A204.1 (cell line): ENCODE results near the gene PTGR3.

Experiments used
- FAIRE-seq: peaks from 2 replicates; lab custom pipeline; 2012; peaks lifted over from hg19 to GRCh38; lab: Jason Lieb, UNC

Gene PTGR3

DNA sequence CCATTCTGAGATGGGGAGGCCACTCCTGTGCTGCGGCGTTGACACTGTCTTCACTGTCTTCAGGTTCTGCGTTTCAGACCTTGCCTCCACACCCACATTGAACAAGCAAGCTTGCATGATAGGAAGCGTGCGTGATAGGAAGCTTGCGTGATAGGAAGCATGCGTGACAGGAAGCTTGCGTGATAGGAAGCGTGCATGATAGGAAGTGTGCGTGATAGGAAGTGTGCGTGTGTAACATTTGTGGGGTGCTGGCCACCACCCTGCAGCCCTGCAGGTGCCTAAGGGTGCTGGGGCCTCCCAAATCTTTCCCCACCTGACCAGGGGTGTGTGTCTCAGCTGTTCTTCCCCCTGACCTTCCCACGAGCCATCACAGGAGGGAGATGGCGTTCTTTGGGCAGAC lies 27.0 kb upstream of the PTGR3 start:
- no peak for FAIRE-seq

DNA sequence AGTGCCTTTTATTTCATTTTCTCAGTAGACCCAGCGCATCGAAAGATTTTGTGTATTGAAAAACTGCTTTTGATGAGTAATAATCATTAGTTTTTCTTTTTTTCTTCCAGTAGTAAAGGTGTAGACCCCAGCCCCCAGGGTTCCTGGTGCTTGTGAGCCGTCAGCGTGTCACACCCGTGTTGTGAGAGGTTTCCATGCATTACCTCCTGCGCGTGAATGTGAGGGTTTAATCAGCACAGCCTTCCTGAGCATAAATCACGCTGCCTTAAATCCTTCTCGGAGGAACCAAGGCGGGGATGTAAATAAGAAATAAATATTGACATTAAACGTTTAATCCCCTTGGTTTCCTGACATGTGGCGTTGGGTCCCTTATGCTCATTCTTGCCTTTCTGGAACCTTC lies 26.0 kb upstream of the PTGR3 start:
- no peak for FAIRE-seq

DNA sequence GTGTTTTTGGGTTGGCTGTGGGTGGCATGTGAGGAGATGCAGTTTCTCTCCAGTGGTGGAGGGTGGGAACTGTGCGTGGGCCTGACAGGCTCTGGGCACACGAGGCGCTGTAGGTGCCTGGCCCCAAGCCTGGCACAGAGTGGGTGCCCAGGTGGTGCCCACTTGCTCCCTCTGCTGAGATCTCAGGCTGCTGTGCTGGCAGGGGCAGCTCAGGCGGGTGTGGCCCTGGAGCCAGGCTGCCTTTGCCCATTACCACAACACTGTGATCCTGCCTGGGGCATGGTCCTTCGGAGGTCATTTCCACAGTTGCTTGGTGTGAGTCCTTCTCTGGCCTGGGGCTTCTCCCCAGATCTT lies 22.1 kb upstream of the PTGR3 start:
- no peak for FAIRE-seq

DNA sequence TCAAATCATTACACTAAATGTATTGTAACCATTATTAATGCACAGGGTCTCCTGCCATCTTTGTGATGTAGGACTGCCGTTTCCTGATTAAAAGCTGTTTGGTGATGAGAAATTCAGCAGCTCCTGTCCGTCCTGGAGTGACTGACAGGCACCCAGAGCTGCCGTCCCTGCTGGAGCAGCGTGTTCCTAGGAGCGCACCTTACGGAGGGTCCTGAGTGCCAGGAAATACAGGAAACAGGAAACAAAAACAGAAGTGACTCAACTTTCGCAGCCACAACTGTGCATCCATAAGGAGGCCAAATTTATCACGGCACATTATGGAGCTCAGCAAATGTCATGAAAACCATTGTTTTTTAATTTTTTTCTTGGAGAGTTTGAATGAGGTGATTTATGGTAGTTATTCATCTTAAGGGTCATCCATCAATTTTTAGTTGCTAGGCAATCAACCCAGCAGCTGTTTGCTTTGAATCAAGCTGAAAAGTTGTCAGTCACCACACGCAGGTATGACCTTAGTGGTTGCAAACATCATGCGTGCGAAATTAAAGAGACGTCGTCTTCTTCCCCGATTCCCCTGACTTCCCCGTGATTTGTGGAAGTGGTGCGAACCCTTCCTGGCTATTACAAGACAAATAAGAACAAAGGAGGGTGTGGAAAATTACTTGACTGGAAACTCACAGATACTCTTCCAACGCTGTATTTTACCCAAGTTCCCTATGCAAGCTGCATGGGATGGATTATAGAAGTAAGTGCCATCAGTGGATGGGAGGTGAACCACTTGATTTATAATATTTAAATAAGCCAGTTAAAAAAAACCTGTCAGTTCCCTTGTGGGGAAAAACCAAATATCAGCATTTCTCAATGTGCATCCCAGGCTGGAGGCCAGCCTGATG lies 21.5 kb upstream of the PTGR3 start:
- no peak for FAIRE-seq

DNA sequence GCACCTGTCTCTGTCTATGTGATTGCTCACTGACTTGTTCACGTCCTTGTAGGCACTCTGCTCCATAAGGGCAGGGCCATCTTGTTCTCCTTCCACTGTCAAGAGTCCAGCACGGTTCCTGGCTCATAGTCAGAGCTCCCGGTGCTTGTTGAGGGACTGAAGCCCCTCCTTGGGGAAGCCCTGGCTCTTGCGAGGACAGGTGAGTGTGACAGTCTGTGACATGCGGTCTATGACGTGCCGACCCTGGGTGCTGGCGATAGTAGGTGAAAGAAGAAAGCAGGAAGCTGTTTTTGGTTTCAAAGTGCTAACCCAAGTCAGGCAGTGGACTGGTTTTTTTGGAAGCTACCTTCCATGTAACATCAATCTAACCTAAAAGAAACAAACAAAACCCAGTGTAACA lies 20.5 kb upstream of the PTGR3 start:
- no peak for FAIRE-seq

DNA sequence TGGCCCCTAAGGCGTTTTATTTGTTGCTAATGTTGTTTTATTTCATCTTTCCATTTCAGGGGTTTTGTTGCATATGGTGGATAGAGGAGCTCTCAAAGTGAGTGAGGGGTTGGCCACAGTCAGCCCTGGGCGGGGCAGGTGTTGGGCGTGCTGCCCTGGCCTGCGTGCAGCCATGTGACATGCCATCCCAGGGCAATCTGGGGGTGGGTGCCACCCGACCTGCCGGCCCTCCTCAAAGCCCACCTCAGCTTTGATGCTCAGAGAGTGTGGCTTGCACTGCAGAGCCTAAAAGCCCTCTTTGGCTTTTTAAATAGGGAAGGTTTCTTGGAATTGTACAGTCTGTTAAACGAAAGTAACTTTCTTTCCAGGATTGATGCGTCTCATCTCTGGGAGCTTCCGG lies 20.0 kb upstream of the PTGR3 start:
- no peak for FAIRE-seq

DNA sequence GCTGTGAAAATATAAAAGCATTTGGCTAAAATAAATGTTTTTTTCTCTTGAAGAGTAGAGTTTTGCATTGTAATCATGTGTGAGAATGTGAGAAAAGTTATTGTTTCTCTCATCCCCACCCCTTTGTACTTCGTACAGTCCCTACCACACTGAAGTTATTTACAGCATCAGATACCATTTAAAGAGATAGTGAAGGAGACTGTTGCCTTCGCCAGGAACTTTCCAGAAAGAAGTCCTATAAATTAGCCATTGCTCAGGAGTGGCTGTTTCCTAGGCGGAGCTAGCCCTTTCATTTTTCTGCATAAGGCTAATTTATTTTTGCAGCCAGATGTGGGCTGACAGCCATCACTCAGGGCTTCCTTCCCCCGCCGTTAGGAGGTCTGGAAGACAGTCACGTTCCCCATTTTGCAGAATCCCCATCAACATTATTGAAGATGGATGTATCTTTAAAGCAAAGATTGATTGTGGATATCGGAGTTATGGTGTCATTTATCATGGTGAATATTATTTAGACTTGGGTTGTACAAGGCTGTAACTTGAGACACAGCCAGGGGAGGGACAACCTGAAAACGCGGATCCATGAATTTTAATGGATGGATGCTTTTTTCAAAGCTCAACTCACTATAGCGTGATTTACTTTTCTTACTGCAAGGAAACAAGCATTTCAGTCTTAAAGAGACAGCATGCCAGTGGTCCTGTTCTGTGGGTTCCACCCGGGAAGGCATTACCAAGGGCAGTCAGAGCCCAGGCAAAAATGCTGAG lies 18.8 kb upstream of the PTGR3 start:
- no peak for FAIRE-seq

DNA sequence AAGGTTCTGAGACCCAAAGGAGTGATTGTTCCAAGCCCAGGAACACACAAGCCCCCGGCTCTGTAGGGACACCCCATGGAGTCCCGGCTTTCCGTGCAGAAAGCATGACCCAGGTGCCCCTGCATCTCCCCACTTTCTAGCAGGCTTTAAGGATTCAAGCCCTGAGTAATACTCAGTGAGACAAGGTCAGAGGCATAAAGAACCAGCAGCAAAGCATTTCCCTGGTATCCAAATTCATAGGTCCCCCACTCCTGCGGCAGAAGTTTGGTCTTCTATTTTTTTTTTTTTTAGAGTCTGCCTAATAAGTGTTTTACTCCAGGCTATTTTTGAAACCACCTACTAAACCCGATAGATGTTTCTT lies 18.0 kb upstream of the PTGR3 start:
- FAIRE-seq: no peak

DNA sequence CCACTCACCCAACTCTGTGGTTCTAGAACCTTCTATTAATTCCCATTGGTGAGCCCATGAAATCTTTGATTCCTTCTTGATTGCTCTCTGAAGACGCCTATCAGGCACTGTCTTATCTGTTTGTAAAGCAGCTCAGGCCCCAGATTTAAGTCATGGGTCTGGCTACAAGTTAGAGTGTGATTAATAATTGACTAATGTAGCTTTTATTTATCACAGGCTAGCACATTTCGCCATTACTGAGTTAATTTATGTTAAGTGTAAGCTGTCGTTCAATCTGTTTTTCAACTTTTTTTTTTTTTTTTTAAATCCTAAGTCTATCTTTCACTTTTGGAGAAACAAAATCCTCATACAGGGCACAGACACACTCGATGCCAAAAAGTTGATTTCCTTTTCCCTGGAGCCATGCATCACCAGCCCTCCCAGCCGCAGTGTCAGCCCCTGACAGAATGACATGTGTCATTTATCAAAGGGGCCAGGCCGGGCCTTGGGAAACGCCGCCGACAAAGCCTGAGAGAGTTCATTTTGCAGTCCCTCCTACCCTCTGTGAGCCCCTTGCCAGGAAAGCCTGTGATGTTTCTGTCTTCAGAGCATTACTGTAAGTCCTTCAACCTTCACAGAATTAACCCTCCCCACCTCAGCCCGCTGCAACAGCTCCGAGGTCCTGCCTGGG lies 17.5 kb upstream of the PTGR3 start:
- no peak for FAIRE-seq

DNA sequence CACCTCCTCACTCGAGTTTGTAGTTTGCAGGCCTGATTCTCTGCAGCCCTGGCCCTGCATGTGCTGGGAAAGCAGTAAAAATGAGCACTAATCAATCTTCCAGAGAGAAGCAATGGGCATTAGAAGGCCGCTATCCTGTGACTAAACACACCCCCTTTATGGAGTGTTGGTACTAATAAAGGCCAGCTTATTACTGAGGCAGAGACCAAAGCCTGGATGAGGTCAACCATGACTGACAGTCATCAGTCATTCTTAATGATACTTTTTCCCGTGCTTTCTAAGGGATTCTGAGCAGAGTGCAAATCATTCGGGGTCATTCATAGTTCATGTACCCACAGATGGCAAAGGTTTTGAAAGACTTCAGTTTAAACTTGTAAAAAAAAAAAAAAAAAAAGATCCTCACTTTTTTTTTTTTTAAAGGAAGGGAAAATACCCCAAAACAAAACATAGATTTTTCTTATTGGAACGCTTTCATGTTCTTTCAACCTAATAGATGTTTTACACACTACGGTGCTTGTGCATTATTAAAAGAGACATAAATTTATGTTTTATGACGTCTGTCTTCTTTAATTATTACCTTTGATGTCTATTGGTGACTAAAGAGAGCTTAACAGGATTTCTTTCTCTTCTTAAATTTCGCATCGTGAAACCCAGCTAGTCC lies 14.9 kb upstream of the PTGR3 start:
- no peak for FAIRE-seq

DNA sequence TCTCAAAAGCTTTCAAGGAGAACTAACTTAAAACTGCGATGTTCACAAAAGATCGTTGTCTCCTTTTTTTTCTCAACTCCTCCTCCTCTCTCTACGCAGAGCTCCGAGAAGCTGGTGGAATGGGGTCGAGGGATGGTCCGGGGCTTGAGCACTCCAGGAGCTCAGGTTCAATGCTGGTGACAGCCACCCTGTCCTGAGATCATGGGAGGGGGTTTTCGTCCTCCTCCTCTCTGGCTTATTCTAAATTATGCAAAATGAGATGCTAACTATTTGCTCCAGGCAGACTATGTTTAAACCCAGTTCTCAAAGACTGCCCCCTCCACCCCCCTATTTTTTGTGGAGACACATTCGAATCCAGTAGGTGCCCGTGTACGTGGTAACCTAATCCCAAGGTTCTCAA lies 13.5 kb upstream of the PTGR3 start:
- FAIRE-seq: no peak

DNA sequence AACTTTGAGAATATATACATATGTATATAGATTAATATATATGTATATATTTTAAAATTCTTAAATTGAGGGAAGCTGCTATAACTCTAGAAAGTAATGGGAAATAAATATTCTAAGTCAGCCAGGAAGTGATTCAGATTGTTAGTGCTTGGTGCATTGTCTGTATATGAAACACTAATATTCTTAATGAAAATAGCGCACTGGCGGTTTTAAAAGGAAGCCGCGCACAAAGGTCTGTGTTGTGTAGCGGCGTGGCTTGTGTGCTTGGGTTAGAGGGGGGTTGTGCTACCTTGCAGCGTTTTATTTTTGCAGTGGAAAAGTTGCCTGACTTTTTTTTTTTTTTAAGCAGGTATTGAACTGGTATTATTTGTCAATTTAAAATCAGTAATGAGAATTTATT lies 13.0 kb upstream of the PTGR3 start:
- no peak for FAIRE-seq

DNA sequence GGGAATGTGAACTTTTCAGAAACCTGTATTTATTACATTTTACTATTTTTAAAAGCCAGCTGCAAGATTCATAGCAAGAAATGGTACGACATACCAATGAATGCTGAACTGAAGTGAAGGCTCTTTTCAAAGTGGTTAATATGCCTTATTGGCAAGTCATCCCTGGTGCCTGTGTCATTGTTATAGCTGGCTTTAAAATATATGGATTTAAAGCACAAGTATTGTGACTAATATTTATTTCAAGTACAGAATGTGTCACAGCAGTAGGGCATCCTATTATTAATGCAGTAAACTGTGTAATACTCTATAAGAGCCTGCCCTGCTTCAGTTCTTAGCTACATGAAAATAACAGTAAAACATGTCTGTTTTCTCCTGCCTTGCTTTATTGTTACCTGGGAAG lies 12.5 kb upstream of the PTGR3 start:
- FAIRE-seq: no peak

DNA sequence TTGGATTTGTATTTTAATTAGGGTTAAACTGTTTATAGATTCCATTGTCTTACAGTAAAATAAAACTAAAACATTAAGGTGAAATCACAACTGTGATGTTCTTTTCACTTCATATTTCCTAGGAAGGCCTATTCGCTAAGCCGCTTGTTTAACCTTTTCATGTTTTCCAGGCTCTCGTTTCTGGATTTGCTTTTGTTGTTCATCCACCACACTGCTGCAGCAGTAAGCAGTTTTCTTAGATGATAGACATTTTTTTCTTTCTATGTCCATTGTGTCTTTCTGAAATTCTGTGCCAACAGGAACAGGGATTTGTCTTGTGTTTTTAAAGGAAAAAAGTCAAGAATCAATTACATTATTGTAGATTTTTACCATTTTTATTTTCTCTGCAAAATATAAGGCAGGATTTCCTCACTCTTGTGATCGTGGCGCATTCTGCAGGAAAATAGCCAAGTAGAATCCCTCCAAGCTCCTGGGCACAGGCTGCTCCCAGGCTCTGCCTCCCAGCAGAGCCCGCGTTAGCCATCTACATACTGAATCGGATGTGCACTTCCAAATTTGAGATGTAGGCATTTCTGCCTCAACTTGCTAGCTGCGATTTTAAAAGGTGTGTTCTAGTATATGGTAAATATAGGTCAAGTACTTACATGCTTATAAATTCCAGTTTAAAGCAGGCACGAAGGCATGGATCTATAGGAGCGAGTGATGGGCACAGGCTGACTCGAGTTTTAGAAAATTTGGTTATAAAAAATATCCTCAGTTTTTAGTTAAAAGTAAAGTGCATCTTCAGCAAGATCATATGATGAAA lies 11.8 kb upstream of the PTGR3 start:
- FAIRE-seq: no peak

DNA sequence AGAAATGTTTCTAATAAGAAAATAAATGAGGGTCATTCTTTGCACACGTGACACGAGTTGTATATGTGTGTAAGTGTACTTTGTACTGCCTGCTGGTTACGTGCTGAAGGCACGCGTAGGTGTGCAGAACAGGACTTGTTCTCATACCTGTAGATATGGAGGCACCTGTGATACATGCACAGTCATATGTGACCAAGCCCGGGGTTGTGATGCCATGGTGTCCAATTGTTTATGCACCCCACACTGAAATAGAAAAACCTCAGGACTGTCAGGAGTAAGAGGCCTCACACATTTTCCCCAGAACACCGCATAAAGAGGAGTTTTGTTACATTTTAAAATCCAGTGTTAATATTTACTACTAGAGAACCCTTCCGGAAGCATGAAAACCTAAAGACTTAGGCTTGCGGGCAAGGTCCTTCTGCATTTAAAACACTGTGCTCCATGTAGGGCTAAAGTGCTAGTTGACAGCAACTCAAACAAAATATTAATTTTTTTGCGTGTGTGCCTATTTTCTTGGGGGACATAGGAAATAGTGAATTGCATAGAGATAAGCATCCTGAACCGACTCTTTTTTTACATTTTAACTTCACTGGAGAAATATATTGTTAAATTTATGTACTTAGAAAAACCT lies 10.9 kb upstream of the PTGR3 start:
- FAIRE-seq: no peak

DNA sequence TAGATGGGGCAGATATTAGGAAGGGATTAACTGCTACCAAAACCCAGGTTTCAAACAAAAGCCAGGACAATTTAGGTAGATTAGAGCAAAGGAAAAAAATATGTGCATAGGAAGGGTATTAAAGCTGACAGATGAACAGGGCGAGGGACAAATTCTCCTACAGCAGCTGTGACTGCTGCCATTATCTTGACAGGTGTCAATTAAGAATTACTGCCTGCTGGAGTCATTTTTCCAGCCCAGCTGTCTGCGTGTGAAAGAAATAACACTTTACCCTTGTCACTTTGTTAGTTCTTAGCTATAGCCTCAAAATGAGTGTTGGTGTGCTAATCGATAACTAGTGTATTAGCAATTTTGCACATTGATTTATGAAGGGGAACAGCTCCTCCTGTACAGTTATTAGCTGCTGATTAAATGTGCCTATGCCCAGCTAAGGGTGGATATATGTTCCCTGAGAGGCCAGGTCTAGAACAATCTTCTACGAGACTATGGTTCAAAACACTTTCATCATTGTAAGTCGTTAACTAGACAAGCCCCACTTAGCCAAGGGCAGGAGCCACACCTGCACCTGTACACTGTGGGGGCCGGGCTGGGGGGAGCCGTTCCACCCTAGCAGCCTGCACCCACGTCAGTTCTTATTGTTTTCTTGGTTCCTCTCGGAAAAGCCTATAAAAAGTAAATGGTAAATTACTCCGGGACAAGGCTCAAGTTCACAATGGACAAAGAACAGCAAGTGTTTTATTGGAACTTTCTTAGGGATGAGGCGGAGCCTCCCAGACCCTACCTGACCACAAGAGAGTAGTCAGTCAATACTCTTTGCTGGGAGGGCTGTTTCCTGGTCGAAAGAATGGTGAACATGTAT lies 9.4 kb upstream of the PTGR3 start:
- no peak for FAIRE-seq

DNA sequence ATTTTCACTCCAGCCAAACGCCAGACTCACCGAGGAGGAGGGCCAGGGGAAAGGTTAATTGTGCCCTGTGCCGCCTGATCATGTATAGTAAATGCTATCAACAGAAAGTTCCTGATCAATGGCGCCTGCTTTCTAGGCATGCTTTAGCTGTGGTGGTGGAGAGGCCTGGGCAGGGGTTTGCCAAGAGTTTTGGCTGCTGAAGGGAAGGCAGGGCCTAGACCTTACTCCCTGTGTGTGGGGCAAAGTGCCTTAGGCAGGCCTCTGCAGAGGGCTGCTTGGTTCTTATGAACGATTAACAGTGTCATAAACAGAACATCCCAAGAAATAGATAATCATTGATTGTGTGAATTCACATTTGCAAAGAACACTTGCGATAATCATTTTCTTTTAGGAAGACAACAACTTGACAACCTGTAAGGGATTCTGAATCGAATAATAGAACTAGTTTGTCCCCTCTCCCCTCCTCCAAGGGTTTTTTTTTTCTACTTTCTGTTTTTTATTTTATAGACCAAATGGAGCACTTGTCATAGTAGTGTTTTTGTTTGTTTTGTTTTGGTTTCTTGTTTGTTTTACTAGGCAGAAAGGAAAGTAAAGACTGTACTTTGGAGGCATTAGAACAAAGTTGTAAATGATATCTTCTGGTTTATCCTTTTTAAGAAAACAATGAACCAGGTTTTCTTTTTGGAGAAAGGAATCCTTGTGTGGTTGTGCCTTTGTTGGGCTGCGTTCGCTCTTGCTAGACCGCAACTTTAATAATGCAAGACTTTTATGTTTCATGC lies 8.2 kb upstream of the PTGR3 start:
- no peak for FAIRE-seq

DNA sequence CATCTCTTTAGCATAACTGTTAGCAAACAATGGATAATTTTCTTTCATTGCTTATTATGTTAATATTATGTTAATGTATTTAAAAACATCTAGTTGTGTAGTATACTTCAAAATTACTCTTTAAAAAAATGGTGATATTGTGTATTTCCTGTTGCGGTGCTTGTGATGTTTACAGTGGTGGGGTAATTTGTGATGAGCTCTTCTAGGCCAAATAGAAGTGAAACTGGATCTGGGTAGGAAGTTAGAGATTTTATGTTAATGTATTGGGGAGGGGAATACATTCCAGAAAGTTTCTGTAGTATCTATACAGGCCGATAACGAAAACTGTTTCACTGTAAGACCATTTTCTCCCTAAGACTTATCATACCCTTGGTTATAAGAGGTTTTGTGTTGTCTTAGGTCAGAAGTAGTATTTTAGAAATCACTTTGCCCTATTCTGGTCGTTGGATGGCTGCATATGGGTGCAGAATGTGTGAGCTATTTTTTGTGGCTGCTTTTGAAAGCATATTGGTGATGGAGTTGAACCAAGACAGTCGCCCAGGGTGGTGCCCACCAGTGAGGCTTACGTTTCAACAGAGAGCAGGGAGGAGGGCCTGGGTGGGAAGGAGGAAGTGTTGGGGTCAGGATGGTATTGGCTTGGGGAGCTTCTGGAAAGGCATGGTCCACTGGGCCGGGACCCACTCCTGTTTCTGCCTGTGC lies 7.4 kb upstream of the PTGR3 start:
- no peak for FAIRE-seq

DNA sequence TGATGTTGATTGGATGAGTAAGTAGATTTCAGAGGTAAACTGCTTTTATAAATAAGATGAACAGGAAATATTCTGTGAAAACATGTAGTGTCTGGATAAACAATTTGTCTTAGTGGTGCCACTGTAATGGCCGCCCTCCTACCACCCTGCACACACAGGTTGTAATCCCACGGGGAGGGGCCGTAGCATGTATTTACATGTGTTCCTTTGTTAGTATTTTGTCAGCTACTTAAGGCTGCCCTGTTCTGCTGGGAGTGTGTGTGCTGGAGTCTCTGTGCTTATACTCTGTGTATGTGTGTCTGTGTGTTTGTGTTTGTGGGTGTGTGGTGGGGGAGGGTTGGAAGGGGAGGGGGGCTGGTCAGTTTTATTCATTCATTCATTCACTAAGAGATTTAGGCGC lies 6.7 kb upstream of the PTGR3 start:
- no peak for FAIRE-seq
